Stimulated activated CD8-positive, alpha-beta memory T cell treated with anti-CD3 and anti-CD28 coated beads, Interleukin-7, amount 100 ng/mL, for 1 hour (primary cell): Measurements from ENCODE around the gene USB1.
"Not testable (repeated sequence)": the region's sequence is repeated elsewhere in the genome, so short reads cannot be mapped to it uniquely, and the experiment has no call there.

Experiments used
- DNase-seq, 2 donors: peaks; one replicate each; pipeline ENCODE4 v3.0.0-alpha.2; 2020; ENCODE audit warnings: low read depth in 2 of 2

The USB1 gene

DNA sequence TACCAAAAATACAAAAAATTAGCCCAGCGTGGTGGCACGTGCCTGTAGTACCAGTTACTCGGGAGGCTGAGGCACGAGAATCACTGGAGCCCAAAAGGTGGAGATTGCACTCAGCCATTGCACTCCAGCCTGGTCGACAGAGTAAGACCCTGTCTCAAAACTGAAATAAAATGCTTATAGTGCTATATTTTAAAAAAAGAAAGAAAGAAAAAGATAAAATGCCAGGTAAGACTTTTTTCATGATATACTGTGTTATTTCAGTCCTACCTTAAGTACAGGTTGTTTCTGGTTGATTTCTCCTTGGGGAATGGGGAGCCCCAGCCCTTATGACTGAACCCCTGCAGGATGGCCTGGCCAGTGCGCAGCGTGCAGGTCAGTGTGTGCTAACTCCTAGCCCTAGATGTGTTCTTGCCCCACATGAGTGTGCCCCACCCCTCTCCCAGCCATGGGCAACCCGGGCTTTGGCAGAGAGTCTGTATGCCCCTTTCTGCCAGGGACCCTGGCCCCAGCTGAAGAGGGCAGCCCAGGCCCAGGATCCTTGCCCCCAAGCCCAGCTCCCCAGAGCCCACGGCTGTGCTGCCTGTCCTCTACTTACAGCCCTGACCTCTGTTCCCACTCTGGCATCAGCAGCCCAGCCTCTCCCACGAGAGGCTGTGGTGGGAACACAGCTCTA, 31.6 kb upstream of the USB1 start:
- DNase-seq, result no peak

DNA sequence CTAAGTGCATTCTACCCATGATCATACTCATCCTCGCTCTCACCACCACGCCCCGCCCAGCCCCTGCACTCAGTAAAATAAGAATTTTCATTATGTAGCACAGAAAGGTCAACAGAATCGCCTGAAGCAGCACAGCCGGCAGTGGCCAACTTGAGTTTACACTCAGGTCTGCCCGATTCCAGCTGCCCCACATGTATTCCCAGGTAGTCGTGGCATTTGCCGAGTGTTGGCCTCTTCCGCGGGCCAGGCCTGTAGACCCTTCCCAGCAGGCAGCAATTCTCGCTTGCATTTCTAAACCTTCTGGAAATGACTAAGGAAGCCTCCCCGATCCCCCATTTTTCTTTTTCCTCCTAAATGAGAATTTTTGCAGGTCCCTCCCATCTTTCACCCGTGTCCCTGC, 30.9 kb upstream of the USB1 start:
- no peak for DNase-seq

DNA sequence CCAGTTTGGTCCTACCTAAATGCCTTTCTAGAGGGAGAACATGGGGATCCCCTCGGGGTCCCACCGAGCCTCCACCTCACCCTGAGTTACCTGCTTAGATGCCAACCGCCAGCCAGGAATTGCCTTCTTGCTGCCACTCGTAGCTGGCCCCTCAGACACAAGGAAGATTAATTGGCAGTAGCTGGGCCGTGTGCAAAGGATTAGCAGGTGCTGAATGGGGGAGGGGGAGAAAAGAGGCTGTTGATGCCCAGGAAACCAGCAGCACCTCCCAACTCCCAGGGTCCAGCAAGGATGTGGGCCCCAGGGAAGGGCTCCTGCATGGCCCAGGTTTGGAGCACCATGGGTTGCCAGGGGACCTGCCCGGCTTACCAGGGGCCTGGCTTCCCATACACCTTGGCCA, 30.2 kb upstream of the USB1 start, which contains the start of gene CNGB1:
TSS of gene CNGB1 (minus strand) at position 159 of the 400 bp plus-strand sequence. CDS start 3,842 bp downstream, outside the sequence.
- DNase-seq, result no peak

DNA sequence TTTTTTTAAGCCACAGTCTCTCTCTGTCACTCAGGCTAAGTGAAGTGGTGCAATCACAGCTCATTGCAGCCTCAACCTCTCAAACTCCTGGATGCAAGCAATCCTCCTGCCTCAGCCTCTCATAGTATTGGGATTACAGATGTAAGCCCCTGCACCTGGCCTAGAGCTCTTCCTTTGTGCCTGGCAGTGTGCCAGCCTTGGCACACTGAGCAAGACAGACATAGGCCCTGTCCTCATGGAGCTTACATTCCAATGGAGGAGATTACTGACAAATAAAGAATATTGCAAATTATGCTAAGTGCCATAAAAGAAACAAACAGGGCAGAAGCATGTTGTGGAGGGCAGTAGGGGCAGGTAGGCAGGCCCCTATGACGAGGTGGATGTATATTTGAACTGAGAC, 29.4 kb upstream of the USB1 start:
- DNase-seq, result no peak

DNA sequence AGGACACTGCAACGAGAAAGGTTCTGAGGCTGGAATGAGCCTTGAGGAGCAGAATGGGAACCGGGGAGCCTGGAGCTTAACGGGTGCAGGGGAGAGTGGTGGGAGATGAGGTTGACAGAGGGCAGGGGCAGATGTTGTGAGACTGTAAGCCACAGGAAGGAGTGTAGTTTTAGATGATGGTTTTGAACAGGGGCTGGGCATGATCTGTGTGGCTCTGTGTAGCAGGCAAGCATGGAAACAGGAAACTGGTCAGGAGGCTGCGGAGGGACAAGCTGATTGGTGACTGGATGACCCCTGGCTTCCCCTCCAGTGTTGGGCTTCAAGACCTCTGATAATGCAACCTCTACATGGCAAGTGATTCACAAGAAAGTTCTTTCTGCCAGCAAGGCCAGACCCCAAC, 28.9 kb upstream of the USB1 start:
- no peak for DNase-seq

DNA sequence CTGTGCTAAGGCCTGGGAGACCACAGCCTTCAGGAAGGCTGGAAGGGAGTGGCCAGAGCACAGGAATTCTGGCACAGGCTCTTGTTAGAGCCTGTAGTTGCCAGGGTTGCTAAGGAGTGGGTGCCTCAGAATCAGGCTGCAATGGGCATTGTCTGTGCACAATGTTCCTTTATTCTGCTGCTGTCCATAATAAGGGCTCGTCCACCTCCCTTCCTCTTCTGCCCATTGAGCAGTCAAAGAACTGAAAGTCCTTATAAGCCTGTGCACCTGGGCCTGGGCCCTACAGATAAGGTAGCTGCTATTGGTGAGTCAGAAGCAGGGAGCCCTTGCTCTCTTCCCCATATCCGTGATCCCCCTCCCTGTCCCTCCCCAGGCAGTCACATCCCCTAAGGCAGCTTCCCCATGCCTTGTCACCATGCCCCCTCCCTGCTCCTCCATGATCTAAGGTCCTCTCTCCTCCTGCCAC, 24.8 kb upstream of the USB1 start:
- DNase-seq, result no peak

DNA sequence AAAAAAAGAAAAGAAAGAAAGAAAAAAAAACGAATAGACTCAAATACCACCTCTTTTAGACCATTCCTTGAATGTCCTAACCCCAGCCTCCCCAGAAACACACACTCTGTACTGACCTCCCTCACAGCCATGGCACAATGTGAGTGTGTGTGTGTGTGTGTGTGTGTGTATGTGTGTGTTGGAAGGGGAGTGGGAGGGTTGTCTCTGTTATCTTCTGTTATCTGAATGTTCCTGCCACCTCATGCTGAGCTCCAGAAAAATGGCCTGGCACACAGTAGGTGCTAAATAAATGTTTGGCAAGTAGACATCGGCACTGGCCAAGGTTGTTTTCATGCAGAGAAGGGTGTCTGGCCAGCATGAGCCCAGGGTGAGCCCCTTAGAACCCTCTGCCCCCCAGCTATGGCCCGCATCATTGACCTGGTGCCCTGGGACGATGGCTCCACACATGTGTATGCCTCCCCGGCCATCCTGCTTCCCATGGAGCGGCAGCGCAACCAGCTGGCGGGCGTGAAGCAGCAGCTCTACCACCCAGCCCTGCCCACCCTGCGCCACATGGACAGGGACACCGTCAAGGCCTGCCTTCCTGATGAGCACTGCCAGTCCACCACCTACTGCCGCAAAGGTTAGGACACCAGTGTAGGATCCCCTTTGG, 23.7 kb upstream of the USB1 start:
- no peak for DNase-seq

DNA sequence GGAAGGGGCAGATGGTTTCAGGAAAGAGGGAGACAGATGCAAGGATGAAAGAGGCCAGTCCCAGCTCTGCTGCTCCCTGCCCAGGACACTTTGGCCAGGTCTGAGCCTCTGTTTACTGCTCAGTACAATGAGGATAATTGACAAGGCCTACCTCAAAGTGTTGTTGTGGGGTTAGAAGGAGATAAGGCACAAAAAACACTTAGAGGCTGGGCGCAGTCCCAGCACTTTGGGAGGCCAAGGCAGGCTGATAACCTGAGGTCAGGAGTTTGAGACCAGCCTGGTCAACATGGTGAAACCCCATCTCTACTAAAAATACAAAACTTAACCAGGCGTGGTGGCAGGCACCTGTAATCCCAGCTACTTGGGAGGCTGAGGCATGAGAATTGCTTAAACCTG, 23.1 kb upstream of the USB1 start:
- DNase-seq, result not testable (repeated sequence)

DNA sequence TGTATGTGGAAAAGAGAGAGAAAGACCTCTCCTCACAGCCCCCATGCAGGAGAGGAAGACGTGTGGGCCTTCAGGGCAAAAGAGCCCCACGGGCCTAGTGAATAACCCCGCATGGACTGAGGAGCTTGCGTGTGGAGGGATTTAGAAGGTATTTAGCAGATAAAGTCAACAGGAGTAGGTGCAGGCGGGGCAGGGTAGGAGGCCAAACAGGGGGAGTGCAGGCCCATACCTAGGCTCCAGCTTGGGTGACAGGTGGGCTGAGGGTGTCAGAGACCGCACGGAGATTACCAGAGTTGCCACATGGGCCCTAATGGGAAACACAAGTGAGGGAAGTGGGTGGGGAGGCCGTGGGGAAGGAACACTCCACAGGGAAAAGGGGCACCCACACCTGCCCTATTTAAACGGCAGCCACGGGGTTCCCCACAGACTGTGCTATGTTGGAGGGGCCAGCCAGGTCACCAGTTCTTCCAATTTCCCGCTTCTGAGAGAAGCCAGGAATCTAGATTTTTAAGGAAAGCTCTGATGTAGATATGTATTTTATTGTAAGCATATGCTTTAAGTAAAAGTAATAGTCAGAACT, 22.1 kb upstream of the USB1 start:
- DNase-seq, result no peak

DNA sequence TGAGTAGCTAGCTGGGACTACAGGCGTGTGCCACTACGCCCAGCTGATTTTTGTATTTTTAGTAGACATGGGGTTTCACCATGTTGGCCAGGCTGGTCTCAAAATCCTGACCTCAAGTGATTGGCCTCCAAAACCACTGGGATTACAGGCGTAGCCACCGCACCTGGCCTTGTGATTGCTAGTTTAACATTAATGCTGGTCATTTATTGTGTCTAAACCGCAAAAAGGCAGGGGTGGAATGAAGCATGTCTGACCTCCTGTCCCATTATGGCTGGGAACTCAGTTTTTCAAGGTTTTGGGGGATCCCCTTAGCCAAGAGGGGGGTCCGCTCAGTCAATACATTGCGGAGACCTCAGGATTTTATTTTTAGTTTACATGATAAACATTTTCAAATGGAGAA, 19.6 kb upstream of the USB1 start:
- DNase-seq, result no peak

DNA sequence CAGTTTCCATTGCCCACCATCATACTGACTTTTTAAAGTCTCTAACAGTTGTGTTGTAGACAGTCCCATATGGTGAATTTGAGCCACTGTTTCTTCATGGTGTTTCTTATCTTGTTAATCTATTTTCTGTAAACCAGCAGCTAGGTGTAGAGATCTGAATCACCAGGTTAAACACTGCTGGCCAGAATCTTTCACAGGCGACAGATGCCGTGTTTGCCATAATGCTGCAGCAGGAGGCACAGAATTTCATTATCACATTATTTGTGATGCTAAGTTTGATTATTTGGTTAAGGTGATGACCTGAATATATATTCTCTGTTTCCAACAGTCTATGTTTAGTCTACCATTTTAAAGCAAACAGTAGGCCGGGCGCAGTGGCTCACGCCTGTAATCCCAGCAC, 18.8 kb upstream of the USB1 start:
- DNase-seq, result no peak

DNA sequence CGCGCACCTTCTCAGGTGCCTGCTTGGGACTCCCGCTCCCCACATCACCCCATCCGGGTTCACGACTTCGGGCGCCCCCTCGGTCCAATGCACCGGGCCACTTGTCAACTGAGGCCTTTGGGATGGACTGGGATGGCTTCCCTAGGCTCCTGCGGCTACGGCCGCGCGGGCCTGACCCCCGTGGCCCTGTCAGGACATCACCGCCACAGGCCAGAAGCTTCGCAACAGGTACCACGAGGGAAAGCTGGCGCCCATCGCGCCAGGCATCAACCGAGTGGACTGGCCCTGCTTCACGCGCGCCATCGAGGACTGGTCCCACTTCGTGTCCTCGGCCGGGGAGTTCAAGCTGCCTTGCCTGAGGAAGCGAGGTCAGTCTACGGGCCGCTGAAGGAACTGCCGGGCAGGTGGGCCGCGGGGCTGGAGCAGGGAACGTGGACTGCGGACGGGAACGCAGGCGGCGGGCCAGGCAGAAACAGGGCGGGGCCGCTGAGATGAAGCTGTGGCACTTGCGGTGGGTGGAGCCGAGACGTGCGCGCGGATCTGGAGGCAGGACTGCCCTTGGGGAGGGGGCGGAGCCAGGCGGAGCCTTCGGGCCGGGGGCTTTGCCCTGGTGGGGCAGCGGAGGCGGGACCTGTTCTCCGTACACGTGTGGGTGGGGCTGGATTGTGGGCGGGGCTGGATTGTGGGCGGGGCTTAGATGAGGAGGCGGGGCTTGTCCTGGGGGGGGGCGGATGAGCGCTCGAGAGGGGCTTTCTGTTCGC, 16.6 kb upstream of the USB1 start:
- DNase-seq, result peak; percentile 73 to 78

DNA sequence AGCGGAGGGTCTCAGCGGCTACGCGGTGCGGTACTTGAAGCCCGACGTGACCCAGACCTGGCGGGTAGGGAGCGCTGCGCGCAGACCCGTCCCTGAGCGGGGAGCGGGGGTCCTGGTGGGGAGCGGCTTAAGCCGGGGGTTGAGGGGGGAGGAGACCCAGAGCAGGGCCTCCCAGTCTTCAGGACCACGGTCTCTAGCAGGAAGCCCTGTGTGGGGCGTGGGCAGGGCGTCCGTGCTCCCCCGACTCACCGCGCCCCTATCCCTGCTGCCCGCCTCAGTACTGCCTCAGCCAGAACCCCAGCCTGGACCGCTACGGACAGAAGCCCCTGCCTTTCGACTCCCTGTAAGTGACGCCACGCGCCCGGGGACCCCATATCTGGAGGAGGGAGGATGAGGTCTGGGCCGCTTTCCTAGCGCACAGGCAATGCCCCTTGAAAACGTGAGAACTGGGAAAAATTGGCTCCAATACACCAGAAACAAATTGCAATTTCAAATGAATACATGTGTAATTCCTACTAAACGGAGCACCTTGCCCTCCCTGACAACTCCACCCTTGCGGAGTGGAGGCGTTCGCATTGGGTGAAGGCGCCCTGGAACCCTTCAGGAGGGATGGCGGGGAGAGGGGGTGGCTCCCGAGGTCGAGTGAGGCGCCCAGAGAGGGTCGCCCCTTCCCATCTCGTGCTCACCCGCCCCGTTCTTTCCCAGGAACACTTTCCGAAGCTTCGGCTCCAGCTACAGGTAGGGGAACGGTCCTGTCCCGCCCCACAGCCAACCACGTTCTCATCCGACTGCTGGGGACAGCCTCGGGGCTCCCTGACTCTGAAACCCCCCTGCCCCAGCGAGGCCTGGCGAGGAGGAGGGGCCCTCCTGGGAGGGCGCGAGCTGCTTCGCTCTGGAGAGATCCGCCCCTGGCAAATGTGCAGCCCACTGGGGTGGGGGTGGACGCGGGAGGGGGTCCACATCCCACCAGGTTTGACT, 15.7 kb upstream of the USB1 start:
- DNase-seq, result no peak

DNA sequence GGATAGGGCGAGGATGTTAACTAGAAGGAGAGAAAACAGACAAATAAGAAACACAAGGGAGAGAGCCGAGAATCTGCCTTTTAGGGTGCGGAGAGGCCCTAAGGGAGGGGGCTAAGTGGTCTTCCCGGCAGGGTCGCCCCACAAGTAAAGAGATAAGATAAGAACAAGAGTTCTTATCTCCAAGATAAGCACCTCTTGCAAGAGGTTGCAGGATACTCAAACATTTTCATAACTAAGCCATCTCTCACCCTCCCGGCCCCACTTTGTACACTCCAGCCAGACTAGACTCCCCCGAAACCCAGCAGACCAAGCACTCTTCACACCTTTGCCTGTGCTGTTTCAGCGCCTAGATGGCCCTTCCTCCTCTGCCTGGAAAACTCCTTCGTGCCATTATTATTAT, 15.0 kb upstream of the USB1 start:
- DNase-seq, result no peak

DNA sequence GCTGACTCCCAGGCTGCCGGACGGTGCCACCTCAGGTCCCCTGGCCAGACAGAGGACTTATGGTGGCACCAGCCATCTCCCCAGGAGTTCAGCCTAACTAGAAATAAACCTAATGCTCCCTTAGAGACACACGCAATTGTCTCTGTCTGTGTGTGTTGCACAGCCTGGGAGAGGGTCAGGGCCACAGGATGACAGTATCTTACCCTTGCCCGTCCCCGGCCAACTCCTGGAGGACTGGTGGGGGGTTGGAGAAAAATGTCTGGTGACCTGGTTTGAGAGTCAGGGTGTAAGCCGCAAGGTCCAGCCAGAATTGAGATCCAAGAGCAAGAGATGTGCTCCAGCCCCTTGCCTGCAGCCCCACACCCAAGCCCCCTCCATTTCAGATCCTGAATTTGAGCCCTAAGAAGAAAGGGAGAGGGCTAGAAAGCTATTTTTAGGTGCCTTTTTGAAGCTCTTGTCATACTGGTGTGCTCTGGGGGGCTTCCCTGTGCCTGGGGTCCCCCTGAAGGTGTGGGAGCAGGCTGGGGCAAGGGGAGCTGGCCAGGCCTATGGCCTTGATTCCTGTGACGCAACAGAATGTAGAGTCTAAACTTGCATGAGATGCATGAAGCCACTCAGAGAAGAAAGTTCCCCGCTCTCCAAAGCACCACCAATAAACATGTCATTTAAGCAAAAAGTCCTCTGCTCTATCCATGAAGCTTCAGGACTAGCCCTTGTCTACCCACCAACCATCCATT, 13.6 kb upstream of the USB1 start:
- no peak for DNase-seq

DNA sequence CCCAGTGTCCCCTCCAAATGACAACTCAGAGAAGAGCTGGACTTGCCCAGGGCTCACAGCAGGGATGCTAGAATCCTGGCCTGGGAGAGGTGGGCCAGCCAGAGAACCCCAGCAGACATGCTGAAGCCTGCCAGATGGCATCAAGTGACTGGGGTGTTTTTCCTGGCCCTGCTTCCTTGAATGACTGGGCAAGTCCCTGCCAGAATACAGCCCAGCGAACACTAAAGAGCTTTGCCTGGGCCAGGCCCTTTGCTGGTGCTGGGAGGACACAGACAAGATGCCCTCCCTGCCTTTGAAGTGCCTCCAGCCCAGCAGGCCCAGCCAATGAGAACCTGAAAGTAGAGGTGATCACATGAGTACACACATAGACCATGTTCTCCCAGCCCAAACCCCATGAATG, 12.3 kb upstream of the USB1 start:
- DNase-seq, result no peak

DNA sequence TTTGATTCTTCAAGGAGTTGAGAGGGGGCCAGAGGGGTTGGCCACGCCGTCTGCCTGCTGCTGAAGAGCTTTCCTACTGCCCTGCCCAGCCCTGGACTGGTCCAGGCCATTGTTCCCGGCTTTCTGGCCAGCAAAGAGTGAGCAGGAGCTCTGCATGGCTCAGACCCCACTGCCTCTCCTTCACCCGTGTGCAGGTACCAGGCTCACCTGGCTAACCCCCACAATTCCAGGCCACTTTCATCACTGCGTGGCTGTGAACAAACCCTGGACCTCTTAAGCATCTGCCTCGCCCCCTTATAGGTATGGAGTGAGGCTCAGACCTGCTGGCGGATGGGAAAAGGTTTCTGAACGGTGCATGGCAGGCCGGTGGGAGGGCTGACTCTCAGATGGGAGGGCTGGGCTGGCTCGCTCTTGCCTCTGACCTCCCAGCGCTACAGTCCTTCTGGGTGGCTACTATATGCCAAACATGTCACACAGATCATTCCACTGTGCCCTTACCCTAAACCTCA, 9.6 kb upstream of the USB1 start:
- DNase-seq, result no peak

DNA sequence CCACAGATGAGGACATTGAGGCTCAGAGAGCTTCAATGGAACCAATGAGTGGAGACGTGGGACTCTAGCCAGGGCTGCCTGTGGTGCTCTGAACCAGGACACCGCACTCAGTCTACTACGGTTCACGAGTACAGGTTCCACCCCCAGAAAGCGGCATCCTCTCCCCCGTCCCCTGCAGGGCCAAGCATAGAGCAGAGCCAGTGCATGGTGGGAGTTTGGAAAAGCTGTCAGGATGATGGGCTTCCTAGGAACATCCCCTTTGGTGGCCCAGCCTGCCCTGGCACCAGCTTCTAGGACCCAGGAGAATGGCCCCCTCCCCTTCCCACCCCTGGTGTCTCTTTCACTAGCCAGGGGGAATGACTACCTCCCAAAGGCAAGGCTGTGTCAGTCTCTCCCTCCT, 9.1 kb upstream of the USB1 start:
- DNase-seq, result no peak

DNA sequence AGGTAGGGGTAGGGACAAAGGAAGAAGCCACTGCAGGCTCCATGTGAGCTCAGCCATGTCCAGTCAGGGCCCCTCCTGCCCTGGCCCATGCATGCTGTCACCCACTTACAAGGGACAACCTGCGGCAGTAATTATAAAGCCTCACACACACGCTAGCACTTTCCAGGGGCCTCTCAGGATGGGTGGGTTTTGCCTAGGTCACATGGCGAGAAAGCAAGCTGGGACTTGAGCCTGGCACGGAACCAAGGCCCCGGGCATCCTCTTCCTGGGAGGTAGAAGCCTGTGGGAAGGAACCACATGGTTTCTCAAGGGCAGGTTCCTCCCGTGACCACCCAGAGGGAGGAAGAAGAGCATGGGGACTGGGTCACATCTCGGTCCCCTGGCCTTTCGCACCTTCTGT, 7.8 kb upstream of the USB1 start:
- DNase-seq, result no peak

DNA sequence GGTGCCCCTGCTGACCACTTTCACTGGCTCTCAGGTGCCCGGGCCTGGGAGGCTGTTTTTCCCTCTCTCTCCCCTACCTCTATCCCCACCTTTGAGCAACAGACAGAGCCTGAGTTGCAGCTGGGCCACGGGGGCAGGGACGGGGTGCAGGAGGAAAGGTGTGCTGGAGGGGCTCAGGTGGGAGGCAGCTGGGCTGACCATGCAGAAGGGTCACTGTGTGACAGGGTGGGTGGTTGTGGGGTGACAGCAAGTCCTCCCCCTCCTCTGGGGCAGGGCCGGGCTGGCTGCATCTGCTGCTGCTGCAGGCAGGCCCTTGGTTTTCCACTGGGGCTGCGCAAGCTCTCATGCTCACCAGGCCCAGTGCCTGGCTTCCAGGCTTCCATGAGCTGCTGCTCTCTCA, 7.3 kb upstream of the USB1 start:
- no peak for DNase-seq
